ENCODE measurements around the gene KCNQ5.

GRCh38 chr6:72755752-72756151 is 133.9 kb downstream of the KCNQ5 start:
- TF ChIP-seq POLR2A (IDR thresholded peaks at IDR 0.05), result no peak
- no peak for TF ChIP-seq CTCF (IDR thresholded peaks at IDR 0.05)
